GM12891 (cell line): ENCODE data around the gene THRA.

Experiments used
- POLR2A ChIP-seq: IDR thresholded peaks from 2 replicates; pipeline ENCODE4 v1.6.1; 2011; ENCODE audit warnings: low read depth, low read length, control low read depth
- POLR2AphosphoS5 ChIP-seq: IDR thresholded peaks from 2 replicates; pipeline ENCODE4 v1.6.1; 2011; ENCODE audit warnings: low read depth, low read length, control low read depth
- POU2F2 ChIP-seq: IDR thresholded peaks from 2 replicates; pipeline ENCODE4 v1.6.1; 2011; ENCODE audit warnings: low read depth, mild to moderate bottlenecking, control low read depth, low read length, moderate library complexity
- SPI1 ChIP-seq: IDR thresholded peaks from 2 replicates; pipeline ENCODE4 v1.6.1; 2011; ENCODE audit warnings: low read depth, low read length, control low read depth
- TAF1 ChIP-seq: IDR thresholded peaks from 2 replicates; pipeline ENCODE4 v1.6.1; 2011; ENCODE audit warnings: low read depth, low read length, control low read depth

- no peak for TF ChIP-seq POLR2A
- no peak for TF ChIP-seq POLR2AphosphoS5
- TF ChIP-seq TAF1 = no peak
- TF ChIP-seq POU2F2 = no peak
- TF ChIP-seq SPI1 = no peak
These were observed 1.1 kb upstream of the THRA start for GRCh38 chr17:40061609-40062038.
